Karpas-422 (cell line): Measurements from ENCODE around the gene PBXIP1. TPM values are rescaled to one million over a fixed set of nuclear protein-coding genes. Genes with fewer than 3 reads are reported as not detected.

ENCODE experiments used
- DNase-seq: peaks from one replicate; pipeline ENCODE4 v3.0.0-alpha.2; 2015
- H2AFZ ChIP-seq: fragments of 200-600 bp; sonication (generic); 2 replicates; pipeline ENCODE4 v1.6.1; 2014; ENCODE audit warnings: antibody characterized with exemption, low read length, mixed read lengths
- H3K27ac ChIP-seq: fragments of 200-600 bp; sonication (generic); 2 replicates; pipeline ENCODE4 v1.5.1; 2014; ENCODE audit warnings: mild to moderate bottlenecking, low read length, moderate library complexity
- H3K27me3 ChIP-seq: fragments of 200-600 bp; sonication (generic); 2 replicates; pipeline ENCODE4 v1.6.1; 2014; ENCODE audit warnings: low read length, mixed read lengths
- H3K36me3 ChIP-seq: fragments of 200-600 bp; sonication (generic); 2 replicates; pipeline ENCODE4 v1.6.1; 2014; ENCODE audit warnings: low read length, mixed read lengths; ENCODE audit not compliant: insufficient read depth
- H3K4me1 ChIP-seq: fragments of 200-600 bp; sonication (generic); 2 replicates; pipeline ENCODE4 v1.6.1; 2014; ENCODE audit warnings: mild to moderate bottlenecking, low read length, mixed read lengths
- H3K4me2 ChIP-seq: fragments of 200-600 bp; sonication (generic); 2 replicates; pipeline ENCODE4 v1.6.1; 2014; ENCODE audit warnings: low read length, low read depth, mild to moderate bottlenecking; ENCODE audit not compliant: poor library complexity, severe bottlenecking
- H3K4me3 ChIP-seq: fragments of 200-600 bp; sonication (generic); 2 replicates; pipeline ENCODE4 v1.5.1; 2014; ENCODE audit warnings: mild to moderate bottlenecking, antibody characterized with exemption, low read length, mixed read lengths
- H3K79me2 ChIP-seq: fragments of 200-600 bp; sonication (generic); 2 replicates; pipeline ENCODE4 v1.6.1; 2014; ENCODE audit warnings: mild to moderate bottlenecking, low read length, mixed read lengths
- H3K9ac ChIP-seq: fragments of 200-600 bp; sonication (generic); 2 replicates; pipeline ENCODE4 v1.6.0; 2014; ENCODE audit warnings: low read length
- H3K9me2 ChIP-seq: fragments of 200-600 bp; sonication (generic), shearing (Covaris generic); replicated peaks from 2 replicates; pipeline ENCODE4 v1.6.0; 2014; ENCODE audit warnings: mild to moderate bottlenecking, low read length, moderate library complexity; ENCODE audit not compliant: insufficient read depth
- H3K9me3 ChIP-seq: fragments of 300-700, 200-600 bp; sonication (generic); 2 replicates; pipeline ENCODE4 v1.6.1; 2014; ENCODE audit warnings: low read length, mixed read lengths
- H4K20me1 ChIP-seq: fragments of 200-600 bp; sonication (generic); 2 replicates; pipeline ENCODE4 v1.6.1; 2014; ENCODE audit warnings: mild to moderate bottlenecking, antibody characterized with exemption, low read length, low read depth; ENCODE audit not compliant: insufficient read depth
- total RNA-seq: library from RNA; depleted of rRNA; stranded (reverse); fragments of >200 nt; shearing (Covaris generic); gene quantifications from 2 replicates; pipeline ENCODE4 v1.2.3, GENCODE V29; 2014; ENCODE audit warnings: low replicate concordance

The PBXIP1 gene
- total RNA-seq, 1 experiment from 2014 or later: 26.1 TPM

GRCh38 chr1:154972213-154972516 is 16.3 kb upstream of the PBXIP1 start:
- DNase-seq: no peak
- Histone ChIP-seq H3K27me3 (no peaks in the 10 kb centered on the region), H3K4me1 (peaks cover 52% of the 10 kb centered on the region), H3K27ac (no peak overlapping the region), H4K20me1 (no peaks in the 10 kb centered on the region), H3K36me3 (peaks cover 11% of the 10 kb centered on the region; the same call in 1 of the 2 replicates), H2AFZ (no peak overlapping the region), H3K9me3 (no peaks in the 10 kb centered on the region), H3K9ac (no peak overlapping the region), H3K4me3 (no peak overlapping the region), H3K9me2 (no peaks in the 10 kb centered on the region), H3K4me2 (no peak overlapping the region), H3K79me2 (peaks cover 64% of the 10 kb centered on the region)

- no peak overlapping the region for H3K4me3 ChIP-seq
- H3K9ac ChIP-seq: peak overlapping the region; percentile 28
- H3K9me3 ChIP-seq: no peaks in the 10 kb centered on the region
- no peaks in the 10 kb centered on the region for H3K9me2 ChIP-seq
- no peak overlapping the region for H3K27ac ChIP-seq
- no peak for DNase-seq
- H2AFZ ChIP-seq: no peak overlapping the region
- peaks cover 45% of the 10 kb centered on the region for H3K4me1 ChIP-seq
- H3K4me2 ChIP-seq: peak overlapping the region; percentile 55
- H3K79me2 ChIP-seq: peaks cover 57% of the 10 kb centered on the region
- no peaks in the 10 kb centered on the region for H3K27me3 ChIP-seq
- peaks cover 5% of the 10 kb centered on the region; the same call in 1 of the 2 replicates for H3K36me3 ChIP-seq
- H4K20me1 ChIP-seq: no peaks in the 10 kb centered on the region
These were observed 15.6 kb upstream of the PBXIP1 start for GRCh38 chr1:154971341-154971998.

- Histone ChIP-seq H3K36me3 (peaks cover 5% of the 10 kb centered on the region; the same call in 1 of the 2 replicates), H3K79me2 (peaks cover 50% of the 10 kb centered on the region), H3K27ac (no peak within 1 kb of the TSS), H3K9me2 (no peaks in the 10 kb centered on the region), H3K9ac (peak within 1 kb of the TSS; percentile 53), H2AFZ (no peak within 1 kb of the TSS), H3K4me1 (peaks cover 39% of the 10 kb centered on the region), H3K27me3 (no peaks in the 10 kb centered on the region), H3K4me3 (peak within 1 kb of the TSS; percentile 30; the same call in 1 of the 2 replicates), H3K4me2 (peak within 1 kb of the TSS; percentile 55), H4K20me1 (no peaks in the 10 kb centered on the region), H3K9me3 (no peaks in the 10 kb centered on the region)
- DNase-seq: peak; percentile 89
These were observed 14.9 kb upstream of the PBXIP1 start, which contains the start of gene SHC1 for GRCh38 chr1:154970631-154971340. SHC1 (minus strand) TSS chr1:154970747; CDS start chr1:154970526, 221 bp downstream.

- H3K4me3 ChIP-seq: peak overlapping the region; percentile 30; the same call in 1 of the 2 replicates
- peaks cover 42% of the 10 kb centered on the region for H3K79me2 ChIP-seq
These were observed 14.1 kb upstream of the PBXIP1 start for GRCh38 chr1:154969860-154970452.

GRCh38 chr1:154969246-154969645 is 13.3 kb upstream of the PBXIP1 start:
- Histone ChIP-seq H3K4me1 (peaks cover 39% of the 10 kb centered on the region), H4K20me1 (no peaks in the 10 kb centered on the region), H3K4me3 (no peak overlapping the region), H2AFZ (no peak overlapping the region), H3K9me3 (no peaks in the 10 kb centered on the region), H3K4me2 (no peak overlapping the region), H3K9ac (no peak overlapping the region), H3K9me2 (no peaks in the 10 kb centered on the region), H3K27ac (no peak overlapping the region), H3K27me3 (no peaks in the 10 kb centered on the region), H3K36me3 (peaks cover 5% of the 10 kb centered on the region; the same call in 1 of the 2 replicates), H3K79me2 (peaks cover 41% of the 10 kb centered on the region)
- DNase-seq: no peak

More at GRCh38 chr1:154969860-154970452, 14.1 kb upstream of the PBXIP1 start:
- peaks cover 5% of the 10 kb centered on the region; the same call in 1 of the 2 replicates for H3K36me3 ChIP-seq
- H3K9me2 ChIP-seq: no peaks in the 10 kb centered on the region
- peak overlapping the region; percentile 55 for H3K4me2 ChIP-seq
- no peak overlapping the region for H2AFZ ChIP-seq
- no peaks in the 10 kb centered on the region for H3K9me3 ChIP-seq
- no peaks in the 10 kb centered on the region for H3K27me3 ChIP-seq
- H4K20me1 ChIP-seq: no peaks in the 10 kb centered on the region
- H3K4me1 ChIP-seq: peaks cover 39% of the 10 kb centered on the region
- DNase-seq: no peak
- no peak overlapping the region for H3K27ac ChIP-seq
- peak overlapping the region; percentile 53 for H3K9ac ChIP-seq

GRCh38 chr1:154968731-154969130 is 12.8 kb upstream of the PBXIP1 start:
- no peaks in the 10 kb centered on the region for H3K9me2 ChIP-seq
- H3K4me2 ChIP-seq: no peak overlapping the region
- H3K27me3 ChIP-seq: no peaks in the 10 kb centered on the region
- peaks cover 8% of the 10 kb centered on the region; the same call in 1 of the 2 replicates for H3K36me3 ChIP-seq
- peaks cover 41% of the 10 kb centered on the region for H3K79me2 ChIP-seq
- no peak overlapping the region for H2AFZ ChIP-seq
- no peak for DNase-seq
- H3K4me3 ChIP-seq: no peak overlapping the region
- H3K9ac ChIP-seq: no peak overlapping the region
- no peaks in the 10 kb centered on the region for H4K20me1 ChIP-seq
- H3K4me1 ChIP-seq: peaks cover 40% of the 10 kb centered on the region
- no peaks in the 10 kb centered on the region for H3K9me3 ChIP-seq
- no peak overlapping the region for H3K27ac ChIP-seq

- H3K4me2 ChIP-seq: no peak overlapping the region
- H3K36me3 ChIP-seq: peaks cover 13% of the 10 kb centered on the region; the same call in 1 of the 2 replicates
These were observed 11.5 kb upstream of the PBXIP1 start for GRCh38 chr1:154967331-154967950.

GRCh38 chr1:154966111-154966510 is 10.2 kb upstream of the PBXIP1 start:
- Histone ChIP-seq H3K27ac (no peak overlapping the region), H3K79me2 (peaks cover 42% of the 10 kb centered on the region), H3K9ac (no peak overlapping the region), H4K20me1 (no peaks in the 10 kb centered on the region), H3K9me2 (no peaks in the 10 kb centered on the region), H2AFZ (no peak overlapping the region), H3K4me1 (peaks cover 36% of the 10 kb centered on the region), H3K4me2 (no peak overlapping the region), H3K27me3 (no peaks in the 10 kb centered on the region), H3K36me3 (peaks cover 13% of the 10 kb centered on the region; the same call in 1 of the 2 replicates), H3K4me3 (no peak overlapping the region), H3K9me3 (no peaks in the 10 kb centered on the region)
- DNase-seq: no peak

More at GRCh38 chr1:154967331-154967950, 11.5 kb upstream of the PBXIP1 start:
- peaks cover 41% of the 10 kb centered on the region for H3K4me1 ChIP-seq
- H3K9me3 ChIP-seq: no peaks in the 10 kb centered on the region
- H3K4me3 ChIP-seq: no peak overlapping the region
- no peak overlapping the region for H3K9ac ChIP-seq
- H3K27me3 ChIP-seq: no peaks in the 10 kb centered on the region
- H4K20me1 ChIP-seq: no peaks in the 10 kb centered on the region
- H3K79me2 ChIP-seq: peaks cover 43% of the 10 kb centered on the region
- H3K9me2 ChIP-seq: no peaks in the 10 kb centered on the region
- no peak overlapping the region for H3K27ac ChIP-seq
- no peak for DNase-seq
- no peak overlapping the region for H2AFZ ChIP-seq
